Activated T-helper 1 cell treated with anti-CD3 and anti-CD28 coated beads, Interleukin-2, amount 50 U/mL, for 16 hours (primary cell): ENCODE data around the gene TRPV6.

Source experiments
- DNase-seq, 2 donors: peaks; one replicate each; pipeline ENCODE4 v3.0.0-alpha.2; 2020; ENCODE audit warnings: low read depth in 1 of 2, low spot score in 1 of 2

TRPV6 gene

GRCh38 chr7:142855114-142855743 is 30.3 kb downstream of the TRPV6 start:
- no peak for DNase-seq

- DNase-seq = peak in 1 of 2 donors; percentile 50
These were observed 31.0 kb downstream of the TRPV6 start, which contains the start of gene EPHB6 for GRCh38 chr7:142854372-142855113. EPHB6 (plus strand) TSS chr7:142855076; CDS start chr7:142863228, 8,152 bp downstream.

- DNase-seq = peak; percentile 32 to 37
These were observed 31.7 kb downstream of the TRPV6 start for GRCh38 chr7:142853739-142854371.

- no peak for DNase-seq
These were observed 33.6 kb downstream of the TRPV6 start for GRCh38 chr7:142851919-142852318.

- no peak for DNase-seq
These were observed 34.3 kb downstream of the TRPV6 start for GRCh38 chr7:142851269-142851668.

GRCh38 chr7:142847353-142847752 is 38.2 kb downstream of the TRPV6 start:
- no peak for DNase-seq

GRCh38 chr7:142842251-142842766 is 43.2 kb downstream of the TRPV6 start:
- no peak for DNase-seq

GRCh38 chr7:142838461-142839213 is 46.9 kb downstream of the TRPV6 start:
- DNase-seq = no peak

- DNase-seq = no peak
These were observed 49.1 kb downstream of the TRPV6 start for GRCh38 chr7:142836426-142836825.

- DNase-seq = no peak
These were observed 50.1 kb downstream of the TRPV6 start for GRCh38 chr7:142835487-142835886.

GRCh38 chr7:142833174-142834048 is 52.1 kb downstream of the TRPV6 start:
- DNase-seq = no peak

GRCh38 chr7:142832417-142832816 is 53.1 kb downstream of the TRPV6 start:
- DNase-seq = no peak

- no peak for DNase-seq
These were observed 57.5 kb downstream of the TRPV6 start for GRCh38 chr7:142827951-142828500.

- no peak for DNase-seq
These were observed 62.8 kb downstream of the TRPV6 start for GRCh38 chr7:142822714-142823113.
